Esophagus squamous epithelium (tissue), 5 donors: ENCODE data around the gene ITGA7. TPM values are rescaled to one million over a fixed set of nuclear protein-coding genes. Genes with fewer than 3 reads are reported as not detected.
"Not testable (repeated sequence)": the region's sequence is repeated elsewhere in the genome, so short reads cannot be mapped to it uniquely, and the experiment has no call there.

Experiments
- DNase-seq: peaks from one replicate; lab custom pipeline; 2025; lab: John Stamatoyannopoulos, UW
- H3K27ac ChIP-seq, 4 donors: fragments of 200-600 bp; sonication (generic); one replicate each; pipeline ENCODE4 v1.5.1; 2016 to 2019; ENCODE audit warnings: mild to moderate bottlenecking in 1 of 4
- H3K27me3 ChIP-seq, 4 donors: fragments of 200-600 bp; sonication (generic); 1 replicate in 3 of 4; 2 replicates in 1 of 4; pipeline versions ENCODE4 v1.5.1 to v1.6.0; 2017 to 2021; ENCODE audit warnings: antibody characterized with exemption in 1 of 4
- H3K36me3 ChIP-seq, 3 donors: fragments of 200-600 bp; sonication (generic); one replicate each; pipeline ENCODE4 v1.5.1; 2016 to 2019
- H3K4me1 ChIP-seq, 3 donors: fragments of 200-600 bp; sonication (generic); one replicate each; pipeline ENCODE4 v1.5.1; 2017 to 2019
- H3K4me3 ChIP-seq, 4 donors: fragments of 200-600 bp; sonication (generic); 1 replicate in 3 of 4; 2 replicates in 1 of 4; pipeline ENCODE4 v1.5.1; 2016 to 2019; ENCODE audit warnings: mild to moderate bottlenecking in 2 of 4, moderate library complexity in 1 of 4
- H3K9me3 ChIP-seq, 3 donors: fragments of 200-600 bp; sonication (generic); one replicate each; pipeline ENCODE4 v1.5.1; 2016 to 2019
- POLR2A ChIP-seq, 4 donors: fragments of 450-650 bp; IDR thresholded peaks; one replicate each; pipeline ENCODE4 v1.6.1; 2017; ENCODE audit warnings: antibody characterized with exemption in 4 of 4, mild to moderate bottlenecking in 4 of 4, moderate library complexity in 3 of 4
- WGBS, 2 donors: methylation state at CpG; one replicate each; pipeline ENCODE4 v1.1.5; 2018; 5-methylcytosine and 5-hydroxymethylcytosine counted together
- intact Hi-C: fragments of 100-400 bp; cut with DNase I; formaldehyde crosslinking; loops from one replicate; pipeline ENCODE4 v1.15.0; 2022
- total RNA-seq, 4 donors: library from RNA; depleted of rRNA; stranded (reverse); fragments of >200 nt; gene quantifications; one replicate each; pipeline ENCODE4 v1.1.0, GENCODE V29; 2016
- TF ChIP-seq, protein P1 (sequence below), 6 experiments: fragments of 450-650 bp in 4 of 6; fragments of 200-600 bp in 2 of 6; sonication (generic) in 2 of 6; IDR thresholded peaks; one replicate each; pipeline ENCODE4 v1.5.1; 2016 to 2019; ENCODE audit warnings: antibody characterized with exemption in 6 of 6, mild to moderate bottlenecking in 4 of 6, moderate library complexity in 4 of 6
- donor health status: DM: yes; HTN: yes; CAD: no.

The ITGA7 gene
- total RNA-seq, 4 donors from 2014 or later, result 1.1 to 26.3 (median 10.5) TPM

DNA sequence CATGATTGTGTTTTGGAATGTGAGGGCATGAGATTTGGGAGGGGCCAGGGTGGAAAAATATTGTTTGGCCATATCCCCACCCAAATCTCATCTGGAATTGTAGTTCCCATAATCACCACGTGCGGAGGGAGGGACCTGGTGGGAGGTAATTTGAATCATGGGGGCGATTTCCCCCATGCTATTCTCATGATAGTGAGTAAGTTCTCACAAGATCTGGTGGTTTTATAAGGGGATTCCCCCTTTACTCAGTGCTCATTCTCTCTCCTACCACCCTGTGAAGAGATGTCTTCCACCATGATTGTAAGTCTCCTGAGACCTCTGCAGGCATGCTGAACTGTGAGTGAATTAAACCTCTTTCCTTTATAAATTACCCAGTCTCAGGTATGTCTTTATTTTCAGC lies 55.4 kb downstream of the ITGA7 start:
- WGBS, 2 donors, result 64 to 75% methylated on average over 3 of the region's 3 CpGs
- H3K4me3 ChIP-seq, result no peak overlapping the region
- no peak overlapping the region for H3K27ac ChIP-seq
- H3K9me3 ChIP-seq, result no peaks in the 10 kb centered on the region
- no peaks in the 10 kb centered on the region for H3K36me3 ChIP-seq
- DNase-seq, result no peak
- H3K27me3 ChIP-seq, result no peaks in the 10 kb centered on the region
- intact Hi-C loops, result no loop called here
- TF ChIP-seq, protein P1, sequence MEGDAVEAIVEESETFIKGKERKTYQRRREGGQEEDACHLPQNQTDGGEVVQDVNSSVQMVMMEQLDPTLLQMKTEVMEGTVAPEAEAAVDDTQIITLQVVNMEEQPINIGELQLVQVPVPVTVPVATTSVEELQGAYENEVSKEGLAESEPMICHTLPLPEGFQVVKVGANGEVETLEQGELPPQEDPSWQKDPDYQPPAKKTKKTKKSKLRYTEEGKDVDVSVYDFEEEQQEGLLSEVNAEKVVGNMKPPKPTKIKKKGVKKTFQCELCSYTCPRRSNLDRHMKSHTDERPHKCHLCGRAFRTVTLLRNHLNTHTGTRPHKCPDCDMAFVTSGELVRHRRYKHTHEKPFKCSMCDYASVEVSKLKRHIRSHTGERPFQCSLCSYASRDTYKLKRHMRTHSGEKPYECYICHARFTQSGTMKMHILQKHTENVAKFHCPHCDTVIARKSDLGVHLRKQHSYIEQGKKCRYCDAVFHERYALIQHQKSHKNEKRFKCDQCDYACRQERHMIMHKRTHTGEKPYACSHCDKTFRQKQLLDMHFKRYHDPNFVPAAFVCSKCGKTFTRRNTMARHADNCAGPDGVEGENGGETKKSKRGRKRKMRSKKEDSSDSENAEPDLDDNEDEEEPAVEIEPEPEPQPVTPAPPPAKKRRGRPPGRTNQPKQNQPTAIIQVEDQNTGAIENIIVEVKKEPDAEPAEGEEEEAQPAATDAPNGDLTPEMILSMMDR (IDR thresholded peaks at IDR 0.05), result no peak
- no peak for TF ChIP-seq POLR2A (IDR thresholded peaks at IDR 0.05)
- no peaks in the 10 kb centered on the region for H3K4me1 ChIP-seq

DNA sequence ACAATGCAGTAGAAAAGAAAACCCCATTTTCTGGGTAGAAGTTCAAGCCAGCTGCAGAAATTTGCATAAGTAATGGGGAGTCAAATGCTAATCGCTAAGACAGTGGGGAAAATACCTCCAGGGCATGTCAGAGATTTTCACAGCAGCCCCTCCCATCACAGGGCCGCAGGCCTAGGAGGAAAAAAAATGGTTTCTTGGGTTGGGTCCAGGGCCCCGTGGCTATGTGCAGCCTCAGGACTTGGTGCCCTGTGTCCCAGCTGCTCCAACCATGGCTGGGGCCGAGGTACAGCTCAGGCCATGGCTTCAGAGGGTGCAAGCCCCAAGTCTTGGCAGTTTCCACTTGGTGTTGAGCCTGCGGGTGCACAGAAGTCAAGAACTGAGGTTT lies 56.4 kb downstream of the ITGA7 start:
- Histone ChIP-seq H3K27ac (no peak overlapping the region), H3K4me3 (no peak overlapping the region), H3K4me1 (peaks cover 0 to 4% (median 4%) of the 10 kb centered on the region in 3 donors), H3K36me3 (no peaks in the 10 kb centered on the region), H3K27me3 (no peaks in the 10 kb centered on the region), H3K9me3 (no peaks in the 10 kb centered on the region)
- TF ChIP-seq POLR2A (IDR thresholded peaks at IDR 0.05), result no peak
- TF ChIP-seq, protein P1 (IDR thresholded peaks at IDR 0.05), result no peak
- intact Hi-C loops, result no loop called here
- no peak for DNase-seq
- 35 to 42% methylated on average over 3 to 4 of the region's 5 CpGs for WGBS, 2 donors

DNA sequence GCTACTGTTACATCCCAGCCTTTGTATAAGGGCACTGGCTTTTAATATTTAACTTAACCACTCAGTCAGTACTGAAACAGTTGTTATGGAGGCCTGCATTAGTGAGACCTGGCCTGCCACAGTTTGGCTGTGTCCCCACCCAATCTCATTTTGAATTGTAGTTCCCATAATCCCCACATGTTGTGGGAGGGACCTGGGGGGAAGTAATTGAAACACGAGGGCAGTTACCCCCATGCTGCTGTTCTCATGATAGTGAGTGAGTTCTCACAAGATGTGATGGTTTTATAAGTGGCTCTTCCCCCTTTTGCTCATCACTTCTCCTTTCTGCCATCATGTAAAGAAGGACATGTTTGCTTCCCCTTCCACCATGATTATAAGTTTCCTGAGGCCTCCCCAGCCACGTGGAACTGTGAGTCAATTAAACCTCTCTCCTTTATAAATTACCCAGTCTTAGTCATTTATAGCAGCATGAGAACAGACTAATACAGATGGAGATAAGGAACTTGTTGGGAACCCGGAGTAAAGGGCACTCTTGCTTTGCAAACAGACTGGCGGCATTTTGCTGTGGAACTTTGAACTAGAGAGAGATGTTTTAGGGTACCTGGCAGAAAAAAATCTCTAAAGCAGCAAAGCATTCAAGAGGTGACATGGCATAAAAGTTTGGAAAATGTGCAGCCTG lies 56.9 kb downstream of the ITGA7 start:
- WGBS, 2 donors, result 54 to 56% methylated on average over 4 of the region's 4 CpGs
- H3K9me3 ChIP-seq, H3K4me3 ChIP-seq, H3K27ac ChIP-seq, DNase-seq, H3K27me3 ChIP-seq, intact Hi-C loops, H3K36me3 ChIP-seq, H3K4me1 ChIP-seq: not testable (repeated sequence)

DNA sequence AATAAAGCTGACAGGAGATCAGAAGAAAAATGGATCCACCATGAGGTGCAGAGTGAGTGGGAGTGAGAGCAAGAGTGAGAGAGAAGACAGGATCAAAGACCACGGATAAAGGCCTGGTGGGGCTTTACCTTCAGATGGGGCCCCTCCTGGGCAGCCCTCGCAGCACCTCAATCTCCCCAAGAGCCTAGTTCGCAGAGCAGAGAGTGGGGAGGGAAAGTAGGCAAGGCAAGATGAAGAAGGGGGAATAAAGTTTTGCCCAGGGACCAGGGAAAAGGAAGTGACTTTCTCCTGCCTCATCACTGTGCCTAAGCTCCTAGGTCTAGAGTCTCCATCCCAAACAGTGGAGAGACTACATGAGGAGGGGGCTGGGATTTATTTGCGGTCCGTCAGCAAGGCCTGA lies 60.7 kb downstream of the ITGA7 start:
- 87 to 90% methylated on average over 5 of the region's 5 CpGs for WGBS, 2 donors

DNA sequence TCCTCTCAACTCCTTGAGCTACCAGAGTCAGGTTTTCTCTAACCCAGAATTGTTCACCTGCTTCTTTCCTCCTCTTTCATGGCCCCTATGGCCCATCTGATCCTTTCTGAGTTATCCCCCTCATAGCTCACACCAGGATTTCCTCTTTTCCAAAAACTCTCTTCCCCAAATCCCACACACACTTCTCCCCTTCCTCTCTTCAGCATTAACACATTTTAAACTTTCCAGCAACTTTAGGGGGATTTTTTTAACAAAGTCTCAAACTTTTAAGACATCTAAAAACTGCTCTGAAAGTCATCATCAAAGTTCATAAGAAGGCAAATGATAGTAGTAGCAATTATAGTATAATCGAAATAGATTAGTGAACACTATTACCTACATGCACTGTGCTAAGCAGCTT lies 63.1 kb downstream of the ITGA7 start:
- Histone ChIP-seq H3K27me3 (no peaks in the 10 kb centered on the region), H3K27ac (no peak overlapping the region), H3K9me3 (no peaks in the 10 kb centered on the region), H3K36me3 (no peaks in the 10 kb centered on the region), H3K4me3 (no peak overlapping the region), H3K4me1 (peaks cover 0 to 10% (median 4%) of the 10 kb centered on the region in 3 donors)
- TF ChIP-seq, protein P1 (IDR thresholded peaks at IDR 0.05), result no peak
- WGBS, 2 donors, result 79 to 100% methylated on average over 1 of the region's 1 CpG
- intact Hi-C loops, result no loop called here
- DNase-seq, result no peak

More for the DNA sequence above, 60.7 kb downstream of the ITGA7 start:
- H3K27me3 ChIP-seq, result no peaks in the 10 kb centered on the region
- intact Hi-C loops, result no loop called here
- H3K9me3 ChIP-seq, result no peaks in the 10 kb centered on the region
- TF ChIP-seq POLR2A (IDR thresholded peaks at IDR 0.05), result no peak
- TF ChIP-seq, protein P1 (IDR thresholded peaks at IDR 0.05), result no peak
- H3K27ac ChIP-seq, result peak overlapping the region in 2 of 4 donors; percentile 51 to 73
- no peaks in the 10 kb centered on the region for H3K36me3 ChIP-seq
- H3K4me3 ChIP-seq, result no peak overlapping the region
- H3K4me1 ChIP-seq, result peaks cover 0 to 10% (median 4%) of the 10 kb centered on the region in 3 donors
- DNase-seq, result no peak
